Cardiac fibroblast (primary cell): ENCODE results near the gene NLRP14.

Experiments
- DNase-seq, 2 donors: peaks; one replicate each; pipeline versions ENCODE4 v3.0.0 to v3.0.0-alpha.2; 2010; ENCODE audit warnings: low read depth in 2 of 2
- H3K4me3 ChIP-seq, 2 donors: replicated peaks in 1 of 2; 1 replicate in 1 of 2; 2 replicates in 1 of 2; pipeline ENCODE4 v1.5.1; 2011; ENCODE audit warnings: low read depth in 2 of 2, low read length in 2 of 2, mild to moderate bottlenecking in 2 of 2, moderate library complexity in 1 of 2
- CTCF ChIP-seq: IDR thresholded peaks from one replicate; pipeline ENCODE4 v1.5.1; 2011; ENCODE audit warnings: low read depth, mild to moderate bottlenecking, low read length, inconsistent platforms

The NLRP14 gene

GRCh38 chr11:7050191-7050590 lies 29.9 kb downstream of the NLRP14 start:
- no peak for DNase-seq
- TF ChIP-seq CTCF, result no peak
- H3K4me3 ChIP-seq, result no peak overlapping the region

- peak; percentile 19 to 58 for DNase-seq
- TF ChIP-seq CTCF, result no peak
Measured at GRCh38 chr11:7056828-7057513, 36.7 kb downstream of the NLRP14 start.

GRCh38 chr11:7057641-7058040 lies 37.4 kb downstream of the NLRP14 start:
- H3K4me3 ChIP-seq, result no peak overlapping the region
- TF ChIP-seq CTCF, result no peak
- peak in 1 of 2 donors; percentile 12 for DNase-seq

More at GRCh38 chr11:7056828-7057513, 36.7 kb downstream of the NLRP14 start:
- H3K4me3 ChIP-seq, result no peak overlapping the region

- peak; percentile 49 to 90 for DNase-seq
- no peak for TF ChIP-seq CTCF
- no peak overlapping the region for H3K4me3 ChIP-seq
Measured at GRCh38 chr11:7060868-7061267, 40.6 kb downstream of the NLRP14 start.

GRCh38 chr11:7062534-7062933 lies 42.3 kb downstream of the NLRP14 start:
- no peak for DNase-seq
- TF ChIP-seq CTCF, result no peak
- H3K4me3 ChIP-seq, result no peak overlapping the region

GRCh38 chr11:7072401-7073028 lies 52.2 kb downstream of the NLRP14 start:
- no peak for TF ChIP-seq CTCF
- H3K4me3 ChIP-seq, result no peak overlapping the region
- no peak for DNase-seq

- H3K4me3 ChIP-seq, result no peak overlapping the region
- DNase-seq, result no peak
- TF ChIP-seq CTCF, result no peak
Measured at GRCh38 chr11:7077101-7077500, 56.8 kb downstream of the NLRP14 start.
